ENCODE data around the gene MOGAT2.
"Not testable (repeated sequence)": the region's sequence is repeated elsewhere in the genome, so short reads cannot be mapped to it uniquely, and the experiment has no call there.

Gene MOGAT2

GRCh38 chr11:75745807-75746206, 28.2 kb downstream of the MOGAT2 start:
- DNase-seq (ENCODE audit: low spot score), result no peak
- no peak for TF ChIP-seq CTCF (IDR thresholded peaks at IDR 0.05; ENCODE audit: extremely low read depth, missing control alignments)

GRCh38 chr11:75748729-75749273, 31.2 kb downstream of the MOGAT2 start:
- not testable (repeated sequence) for DNase-seq (ENCODE audit: low spot score)

- DNase-seq (ENCODE audit: low spot score), result not testable (repeated sequence)
Measured at GRCh38 chr11:75754933-75755332, 37.3 kb downstream of the MOGAT2 start.

DNA sequence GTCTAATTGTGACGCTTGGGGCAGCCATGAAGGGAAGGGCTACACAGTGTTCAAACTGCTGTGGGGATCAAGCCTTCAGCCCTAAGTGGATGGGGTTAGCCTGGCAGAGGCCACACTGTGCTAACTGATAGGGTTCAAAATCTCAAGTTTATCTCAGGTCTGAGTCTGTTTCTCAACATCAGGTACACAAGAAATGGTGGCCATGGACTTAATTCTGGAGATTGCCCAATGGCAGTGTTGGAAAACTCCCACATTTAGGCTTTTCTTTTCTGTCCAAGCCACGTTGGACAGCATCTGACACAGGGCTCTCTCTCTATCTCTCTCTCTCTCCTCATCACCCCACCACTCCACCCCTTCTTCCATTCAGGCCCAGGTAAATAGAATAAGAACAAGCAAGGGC, 40.0 kb downstream of the MOGAT2 start:
- DNase-seq (ENCODE audit: low spot score), result no peak
- TF ChIP-seq CTCF (IDR thresholded peaks at IDR 0.05; ENCODE audit: extremely low read depth, missing control alignments), result no peak

GRCh38 chr11:75759832-75760231, 42.2 kb downstream of the MOGAT2 start:
- DNase-seq (ENCODE audit: low spot score), result no peak
- TF ChIP-seq CTCF (IDR thresholded peaks at IDR 0.05; ENCODE audit: extremely low read depth, missing control alignments), result no peak

- no peak for TF ChIP-seq CTCF (IDR thresholded peaks at IDR 0.05; ENCODE audit: extremely low read depth, missing control alignments)
- DNase-seq (ENCODE audit: low spot score), result no peak
Measured at GRCh38 chr11:75760243-75760642, 42.6 kb downstream of the MOGAT2 start.

DNA sequence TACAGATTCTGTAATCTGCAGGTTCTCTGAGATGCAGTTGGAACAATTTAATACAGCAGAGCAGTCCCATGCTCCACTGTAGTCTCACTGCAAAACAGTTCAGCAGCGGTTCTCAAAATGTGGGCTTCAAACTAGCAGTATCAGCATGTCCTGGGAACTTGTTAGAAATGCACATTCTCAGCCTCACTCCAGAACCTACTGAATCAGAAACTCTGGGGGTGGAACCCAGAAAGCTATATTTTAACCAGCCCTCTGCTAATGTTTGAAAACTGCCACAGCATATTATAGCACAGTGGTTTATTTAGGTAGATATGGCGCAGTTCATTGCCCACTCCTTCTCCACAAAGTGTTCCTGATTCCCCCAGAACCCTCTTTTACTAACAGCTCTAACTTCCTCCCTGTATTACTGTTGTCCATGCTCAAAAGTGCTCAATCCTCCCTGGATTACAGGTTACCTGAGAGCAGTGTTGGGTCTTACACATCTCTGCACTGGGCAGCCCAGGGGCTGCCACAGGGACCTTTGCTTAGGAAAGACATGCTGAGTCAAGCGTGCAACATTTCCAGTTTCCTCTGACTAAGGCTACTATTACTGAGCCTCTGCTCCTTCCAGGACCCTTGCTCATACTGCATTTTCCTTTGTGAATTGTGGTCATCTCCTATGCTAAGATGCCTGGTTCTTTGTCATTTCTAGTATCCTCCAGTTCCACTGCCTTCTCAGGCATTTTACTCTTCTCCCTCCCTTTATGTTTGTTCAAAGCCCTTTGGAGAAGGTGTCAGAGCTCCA, 43.3 kb downstream of the MOGAT2 start:
- DNase-seq (ENCODE audit: low spot score), result no peak
- no peak for TF ChIP-seq CTCF (IDR thresholded peaks at IDR 0.05; ENCODE audit: extremely low read depth, missing control alignments)

DNA sequence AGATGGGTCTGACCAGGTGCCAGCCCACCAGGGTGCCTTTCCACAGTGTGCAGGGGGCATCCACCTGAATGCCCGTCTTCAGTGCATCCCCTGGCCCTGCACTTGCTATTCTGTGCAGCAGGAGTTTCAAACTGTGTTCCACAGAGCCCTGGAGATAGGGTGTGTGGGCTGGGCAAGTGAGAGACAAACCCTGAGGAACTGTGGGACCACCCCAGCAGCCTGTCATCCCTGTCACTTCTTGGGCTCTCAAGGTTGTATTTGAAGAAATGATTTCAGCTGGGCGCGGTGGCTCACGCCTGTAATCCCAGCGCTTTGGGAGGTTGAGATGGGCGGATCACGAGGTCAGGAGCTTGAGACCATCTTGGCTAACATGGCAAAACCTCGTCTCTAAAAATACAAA, 44.5 kb downstream of the MOGAT2 start:
- TF ChIP-seq CTCF (IDR thresholded peaks at IDR 0.05; ENCODE audit: extremely low read depth, missing control alignments), result no peak
- no peak for DNase-seq (ENCODE audit: low spot score)
